ENCODE results near the gene NAT8. TPM values are rescaled to one million over a fixed set of nuclear protein-coding genes. Genes with fewer than 3 reads are reported as not detected.
"Not testable (repeated sequence)": the region's sequence is repeated elsewhere in the genome, so short reads cannot be mapped to it uniquely, and the experiment has no call there.

NAT8 gene
- total RNA-seq (not detected), polyA plus RNA-seq (under 1 TPM in 1 of 2 donors, not detected in 1; 0.09 TPM)

- FAIRE-seq (no peak), ATAC-seq (no peak), DNase-seq (no peak)
- peaks cover 3 to 6% (median 6%) of the 10 kb centered on the region in 3 donors for H3K4me1 ChIP-seq
- H3K36me3 ChIP-seq = no peaks in the 10 kb centered on the region
- 68 to 80% methylated on average over 12 to 13 of the region's 13 CpGs for WGBS, 2 donors
- no peak within 1 kb of the TSS for H3K27ac ChIP-seq
- no peaks in the 10 kb centered on the region for H3K27me3 ChIP-seq
- H3K4me3 ChIP-seq = no peak within 1 kb of the TSS
- no peaks in the 10 kb centered on the region for H3K9me3 ChIP-seq
- no peak for TF ChIP-seq CTCF (IDR thresholded peaks at IDR 0.05)
- intact Hi-C loops (cut with DNase I) = no loop called here
Measured at GRCh38 chr2:73642338-73643018, at the start of gene NAT8. Gene NAT8, minus strand, starts transcription at chr2:73642422. Its CDS starts 794 bp downstream, at chr2:73641628.

- H3K27me3 ChIP-seq; H3K4me3 ChIP-seq; intact Hi-C loops (cut with DNase I); H3K27ac ChIP-seq; H3K4me1 ChIP-seq; H3K9me3 ChIP-seq; FAIRE-seq; H3K36me3 ChIP-seq: not testable (repeated sequence)
- WGBS, 2 donors = 18 to 59% methylated on average over 2 to 4 of the region's 4 CpGs
- peak; percentile 68 to 89 (median 80) for ATAC-seq
- peak in 1 of 6 donors; percentile 31 for DNase-seq
- TF ChIP-seq CTCF (IDR thresholded peaks at IDR 0.05) = peak in 2 of 4 donors; percentile 25 to 41
Measured at GRCh38 chr2:73690372-73691088, 48.3 kb upstream of the NAT8 start.

GRCh38 chr2:73688494-73688893, 46.3 kb upstream of the NAT8 start:
- FAIRE-seq; intact Hi-C loops (cut with DNase I): not testable (repeated sequence)

GRCh38 chr2:73685764-73686438, 43.7 kb upstream of the NAT8 start:
- H3K4me3 ChIP-seq = no peak overlapping the region
- TF ChIP-seq CTCF (IDR thresholded peaks at IDR 0.05) = no peak
- FAIRE-seq (no peak), DNase-seq (peak in 4 of 6 donors; percentile 39 to 67 (median 64)), ATAC-seq (peak; percentile 84 to 95 (median 90))
- H3K27ac ChIP-seq = no peak overlapping the region
- 31 to 37% methylated on average over 4 of the region's 4 CpGs for WGBS, 2 donors
- H3K9me3 ChIP-seq = no peaks in the 10 kb centered on the region
- H3K27me3 ChIP-seq = no peaks in the 10 kb centered on the region
- H3K36me3 ChIP-seq = no peaks in the 10 kb centered on the region
- intact Hi-C loops (cut with DNase I) = no loop called here
- no peaks in the 10 kb centered on the region for H3K4me1 ChIP-seq

More at GRCh38 chr2:73688494-73688893, 46.3 kb upstream of the NAT8 start:
- not testable (repeated sequence) for H3K4me1 ChIP-seq, H3K27me3 ChIP-seq, H3K9me3 ChIP-seq, H3K27ac ChIP-seq, H3K36me3 ChIP-seq, H3K4me3 ChIP-seq, ATAC-seq, DNase-seq
- WGBS, 2 donors = 93 to 95% methylated on average over 5 of the region's 5 CpGs

GRCh38 chr2:73684905-73685304, 42.7 kb upstream of the NAT8 start:
- H3K27me3 ChIP-seq; H3K4me3 ChIP-seq; intact Hi-C loops (cut with DNase I); FAIRE-seq; DNase-seq; H3K36me3 ChIP-seq; H3K27ac ChIP-seq; H3K9me3 ChIP-seq; H3K4me1 ChIP-seq: not testable (repeated sequence)
- ATAC-seq = peak; percentile 46 to 63 (median 59)
- WGBS, 2 donors = 52 to 66% methylated on average over 9 of the region's 9 CpGs

DNA sequence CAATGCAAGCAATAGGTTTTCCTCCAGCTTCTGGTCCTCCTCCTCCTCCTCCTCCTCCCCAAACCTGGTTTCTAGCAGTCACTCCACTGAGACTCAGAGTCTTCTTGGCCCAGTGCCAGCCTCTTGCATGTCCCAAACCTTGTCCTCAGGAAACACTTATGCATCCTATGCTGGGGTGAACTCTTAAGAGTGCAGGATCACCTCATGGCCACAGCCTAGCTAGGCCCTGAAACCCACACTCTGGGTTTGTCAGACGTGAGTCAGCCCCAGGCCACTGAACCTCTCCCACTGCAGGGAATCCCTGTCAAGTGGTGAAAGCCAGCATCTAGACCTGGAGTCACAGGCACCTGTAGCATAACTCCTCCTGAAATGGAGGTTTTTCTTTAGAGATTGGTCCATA, 42.1 kb upstream of the NAT8 start:
- H3K4me3 ChIP-seq; H3K36me3 ChIP-seq; H3K9me3 ChIP-seq; DNase-seq; ATAC-seq; H3K27ac ChIP-seq; intact Hi-C loops (cut with DNase I); FAIRE-seq; H3K27me3 ChIP-seq; H3K4me1 ChIP-seq: not testable (repeated sequence)
- 90 to 93% methylated on average over 1 of the region's 1 CpG for WGBS, 2 donors
